HG03135 (cell line): ENCODE data around the gene MMP28.

Experiments used
- ATAC-seq: cut with Tn5 transposase; IDR thresholded peaks from one replicate; pipeline ENCODE4 v1.9.1; 2021; ENCODE audit warnings: mild to moderate bottlenecking, moderate library complexity; ENCODE audit not compliant: unreplicated experiment

Gene MMP28

DNA sequence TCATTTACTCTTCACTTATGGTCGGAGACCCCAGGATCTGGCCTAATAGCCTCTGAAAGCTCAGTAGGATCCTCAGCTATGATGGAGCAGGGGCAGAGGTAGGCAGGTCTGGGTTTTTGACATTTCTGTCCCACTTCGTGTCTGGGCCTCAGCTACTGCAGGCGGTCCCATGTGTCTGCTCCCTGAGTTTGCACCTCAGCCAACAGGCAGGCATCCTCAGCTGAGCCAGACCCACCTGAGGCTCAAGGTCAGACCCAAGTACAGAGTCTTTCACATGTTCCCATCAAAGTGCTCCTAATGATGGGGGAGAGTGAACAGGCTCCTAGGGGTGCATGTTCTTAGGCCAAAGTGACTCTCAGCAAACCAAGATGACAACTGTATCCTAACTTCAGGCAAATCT is 66.9 kb downstream of the MMP28 start:
- no peak for ATAC-seq

- ATAC-seq: no peak
These were observed 67.8 kb downstream of the MMP28 start for GRCh38 chr17:35727635-35728034.

- no peak for ATAC-seq
These were observed 68.4 kb downstream of the MMP28 start for GRCh38 chr17:35726953-35727460.

DNA sequence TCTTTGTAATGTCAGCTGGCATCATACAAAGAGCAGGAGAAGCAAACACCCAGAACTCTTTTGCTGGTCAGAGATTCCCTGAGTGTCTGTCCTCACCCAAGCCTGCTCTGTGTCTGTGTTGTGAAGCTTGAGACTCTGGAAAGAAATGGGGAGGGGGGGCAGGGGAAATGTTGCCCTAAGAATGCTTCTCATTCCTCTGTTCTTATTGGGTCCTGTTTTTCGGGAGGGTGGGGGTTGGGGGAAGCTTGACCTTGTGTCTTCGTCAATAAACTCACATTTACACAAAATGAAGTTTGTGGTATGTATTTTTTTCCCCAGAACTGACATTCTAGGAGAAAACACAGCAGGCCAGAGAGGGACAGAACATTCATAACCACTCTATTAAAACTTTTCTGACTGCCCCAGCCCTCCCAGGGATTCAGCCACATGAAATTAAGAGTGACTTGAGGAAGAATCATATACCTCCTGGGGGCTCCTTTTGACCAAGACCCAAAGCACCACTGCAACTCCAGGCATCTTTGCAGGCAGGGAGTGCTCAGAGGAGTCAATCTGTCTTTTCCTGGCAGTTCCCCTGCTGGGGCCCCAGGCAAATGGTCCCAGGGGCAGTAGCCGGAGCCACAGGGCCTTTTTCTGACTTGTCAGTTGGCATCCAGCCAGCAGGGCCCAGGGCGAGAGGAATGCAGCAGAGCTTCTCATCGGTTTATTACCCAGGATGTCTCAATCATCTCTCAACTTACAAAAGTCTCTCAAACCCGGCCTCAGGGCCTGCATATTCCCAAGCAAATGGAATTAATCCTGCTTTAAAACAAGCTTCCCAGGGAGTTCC is 69.1 kb downstream of the MMP28 start:
- no peak for ATAC-seq

DNA sequence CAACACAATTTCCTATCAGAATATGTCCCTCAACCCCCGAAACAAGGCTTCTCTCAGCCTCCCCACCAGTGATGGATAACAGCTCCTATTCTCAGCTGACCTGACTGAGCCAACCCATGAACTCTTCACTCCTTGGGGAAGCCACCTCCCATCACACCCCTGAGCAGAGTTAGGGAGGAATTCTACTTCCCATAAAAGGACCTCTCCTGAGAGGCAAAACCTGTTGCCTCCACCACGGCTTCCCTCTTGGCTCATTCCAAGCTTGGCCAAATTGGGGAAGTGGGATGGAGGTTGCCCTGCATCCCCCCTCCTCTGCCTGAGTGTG is 69.7 kb downstream of the MMP28 start:
- ATAC-seq: no peak

- ATAC-seq: no peak
These were observed 70.4 kb downstream of the MMP28 start for GRCh38 chr17:35725058-35725457.

DNA sequence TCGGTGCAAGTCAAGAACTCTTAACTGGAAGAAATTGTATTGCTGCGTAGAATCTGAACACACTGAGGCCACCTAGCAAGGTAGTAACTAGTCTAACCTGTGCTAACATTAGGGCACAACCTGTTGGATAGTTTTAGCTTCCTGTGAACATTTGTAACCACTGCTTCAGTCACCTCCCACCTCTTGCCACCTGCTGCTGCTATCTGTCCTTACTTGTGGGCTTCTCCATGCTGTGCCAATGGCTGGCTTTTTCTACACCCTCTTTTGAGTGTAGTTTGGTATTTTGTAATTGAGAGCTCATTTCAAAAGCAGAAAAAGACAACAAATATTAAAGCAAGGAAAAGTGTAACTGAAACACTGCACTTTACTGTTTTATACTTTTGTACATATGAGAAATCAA is 71.7 kb downstream of the MMP28 start:
- ATAC-seq: no peak

GRCh38 chr17:35717475-35717874 is 78.0 kb downstream of the MMP28 start:
- no peak for ATAC-seq

DNA sequence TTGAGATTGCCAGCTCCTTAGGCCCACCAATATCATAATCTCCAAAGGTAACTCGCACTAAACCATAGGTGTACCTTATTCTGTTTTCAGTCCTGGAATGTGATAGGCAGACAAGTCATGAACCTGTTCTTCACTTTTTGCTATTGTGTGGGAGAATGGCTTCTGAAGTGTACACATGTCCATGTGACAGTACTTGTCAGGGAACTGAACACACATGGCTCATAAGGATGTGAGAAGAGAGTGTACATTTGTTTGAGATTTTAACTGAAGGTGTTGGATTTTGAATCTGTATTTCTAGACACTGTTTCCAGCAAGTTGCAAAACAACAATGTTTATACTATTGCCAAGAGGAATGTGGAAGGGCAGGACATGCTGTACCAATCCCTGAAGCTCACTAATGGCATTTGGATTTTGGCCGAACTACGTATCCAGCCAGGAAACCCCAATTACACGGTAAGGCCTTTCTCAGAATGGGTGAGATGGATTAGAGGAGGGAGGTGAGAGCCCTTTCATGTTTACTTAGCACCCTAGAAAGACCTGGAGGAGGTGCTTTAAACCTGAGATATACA is 78.5 kb downstream of the MMP28 start:
- ATAC-seq: no peak

- no peak for ATAC-seq
These were observed 79.3 kb downstream of the MMP28 start for GRCh38 chr17:35716173-35716572.
